Activated CD4-positive, alpha-beta T cell treated with anti-CD3 and anti-CD28 coated beads, Interleukin-2, Interleukin-4, amounts not matched to agents 100 ng/mL and 50 ng/mL, durations not matched to agents 16 hours and 8 hours (primary cell): ENCODE results near the gene E2F4.

ENCODE experiments used
- DNase-seq: peaks from one replicate; pipeline ENCODE4 v3.0.0-alpha.2; 2020; ENCODE audit warnings: low spot score

The E2F4 gene, protein sequence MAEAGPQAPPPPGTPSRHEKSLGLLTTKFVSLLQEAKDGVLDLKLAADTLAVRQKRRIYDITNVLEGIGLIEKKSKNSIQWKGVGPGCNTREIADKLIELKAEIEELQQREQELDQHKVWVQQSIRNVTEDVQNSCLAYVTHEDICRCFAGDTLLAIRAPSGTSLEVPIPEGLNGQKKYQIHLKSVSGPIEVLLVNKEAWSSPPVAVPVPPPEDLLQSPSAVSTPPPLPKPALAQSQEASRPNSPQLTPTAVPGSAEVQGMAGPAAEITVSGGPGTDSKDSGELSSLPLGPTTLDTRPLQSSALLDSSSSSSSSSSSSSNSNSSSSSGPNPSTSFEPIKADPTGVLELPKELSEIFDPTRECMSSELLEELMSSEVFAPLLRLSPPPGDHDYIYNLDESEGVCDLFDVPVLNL

DNA sequence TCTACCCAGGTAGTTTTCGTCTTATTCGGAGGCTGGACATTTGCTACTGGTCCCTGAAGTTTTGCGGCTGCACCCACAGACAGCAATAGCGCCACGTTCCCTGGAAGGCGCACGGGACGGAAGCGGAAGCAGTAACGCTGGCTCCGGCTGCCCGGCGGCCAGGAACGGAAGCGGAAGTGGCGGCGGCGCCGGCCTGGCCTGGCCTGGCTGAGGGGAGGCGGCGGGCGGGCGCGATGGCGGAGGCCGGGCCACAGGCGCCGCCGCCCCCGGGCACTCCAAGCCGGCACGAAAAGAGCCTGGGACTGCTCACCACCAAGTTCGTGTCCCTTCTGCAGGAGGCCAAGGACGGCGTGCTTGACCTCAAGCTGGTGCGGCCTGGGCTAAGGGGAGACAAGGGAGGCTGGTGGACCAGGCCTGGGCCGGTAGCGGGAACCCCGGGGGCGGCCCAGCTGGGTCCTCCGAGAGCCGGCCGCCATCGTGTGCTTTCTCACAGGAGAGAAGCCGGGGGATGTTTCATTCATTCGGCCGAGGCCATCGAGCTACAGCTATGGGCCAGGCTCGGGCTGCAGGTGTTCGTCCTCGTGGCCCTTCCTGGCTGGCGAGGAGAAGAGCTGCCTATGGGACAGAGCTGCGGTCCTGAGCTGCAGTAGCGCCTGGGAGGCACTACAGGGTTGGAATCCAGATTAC is at the start of gene E2F4:
E2F4 (plus strand) TSS at position 161 of the 687 bp plus-strand sequence; CDS start at position 234, 73 bp downstream.
- peak; percentile 93 for DNase-seq

DNA sequence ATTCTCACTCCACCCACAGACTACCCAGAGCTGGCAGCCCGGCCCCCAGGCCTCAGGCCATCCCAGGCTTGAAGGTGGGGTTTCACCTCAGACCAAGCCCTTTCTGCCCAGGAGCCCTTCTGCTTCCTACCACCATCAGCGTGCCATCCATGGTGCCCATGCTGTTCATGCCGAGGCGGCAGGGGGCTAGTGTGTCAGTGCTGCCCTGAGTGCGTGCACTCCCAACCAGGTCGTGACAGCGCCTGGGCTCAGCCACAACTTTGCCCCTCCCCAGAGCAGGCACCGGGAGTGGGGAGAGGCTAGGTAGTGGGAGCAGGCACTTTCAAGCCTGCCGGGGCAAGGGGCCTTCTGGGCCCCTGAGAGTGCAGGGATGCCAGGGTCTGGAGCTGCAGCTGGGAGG is 49.6 kb upstream of the E2F4 start:
- DNase-seq = no peak

GRCh38 chr16:67144943-67145342 is 47.0 kb upstream of the E2F4 start:
- DNase-seq = no peak

GRCh38 chr16:67145746-67146145 is 46.2 kb upstream of the E2F4 start:
- DNase-seq = no peak

DNA sequence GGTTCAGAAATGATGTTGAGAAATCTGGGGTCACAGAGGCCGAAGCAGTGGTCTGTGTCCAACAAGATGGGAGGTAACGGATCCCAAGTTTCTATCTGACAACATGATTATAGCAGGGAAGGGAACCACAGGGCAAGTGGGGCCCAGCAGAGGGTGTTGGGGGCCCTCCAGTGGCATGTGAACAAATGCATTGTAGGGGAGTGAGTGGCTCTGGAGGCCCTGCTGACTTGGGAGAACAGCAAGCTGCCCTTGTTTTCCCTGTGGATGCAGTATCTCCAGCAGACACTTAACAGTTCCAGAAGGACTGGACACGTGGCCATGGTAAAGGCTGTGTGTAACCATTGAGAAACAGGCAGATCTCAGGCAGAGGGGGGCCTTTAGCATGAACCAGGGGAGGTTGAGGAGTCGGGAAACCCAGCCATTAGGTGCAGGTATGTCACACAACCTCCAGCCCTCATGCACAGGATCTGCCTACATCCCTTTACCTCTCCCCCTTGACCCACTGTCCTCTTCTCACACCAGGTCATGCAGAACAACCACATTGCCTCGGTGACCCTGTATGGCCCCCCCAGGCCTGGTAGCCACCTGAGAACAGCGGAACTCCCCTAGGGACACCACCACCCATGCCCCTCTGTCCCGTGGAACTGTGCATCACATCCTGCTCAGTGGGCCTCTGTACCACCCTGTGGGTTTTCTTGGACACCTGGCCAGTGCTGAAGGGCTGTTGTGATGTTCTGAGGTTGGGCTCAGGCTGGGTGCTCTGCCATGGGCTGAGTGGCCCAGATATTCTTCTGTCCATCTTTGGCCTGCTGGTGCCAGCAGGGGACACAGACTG is 45.2 kb upstream of the E2F4 start:
- no peak for DNase-seq

DNA sequence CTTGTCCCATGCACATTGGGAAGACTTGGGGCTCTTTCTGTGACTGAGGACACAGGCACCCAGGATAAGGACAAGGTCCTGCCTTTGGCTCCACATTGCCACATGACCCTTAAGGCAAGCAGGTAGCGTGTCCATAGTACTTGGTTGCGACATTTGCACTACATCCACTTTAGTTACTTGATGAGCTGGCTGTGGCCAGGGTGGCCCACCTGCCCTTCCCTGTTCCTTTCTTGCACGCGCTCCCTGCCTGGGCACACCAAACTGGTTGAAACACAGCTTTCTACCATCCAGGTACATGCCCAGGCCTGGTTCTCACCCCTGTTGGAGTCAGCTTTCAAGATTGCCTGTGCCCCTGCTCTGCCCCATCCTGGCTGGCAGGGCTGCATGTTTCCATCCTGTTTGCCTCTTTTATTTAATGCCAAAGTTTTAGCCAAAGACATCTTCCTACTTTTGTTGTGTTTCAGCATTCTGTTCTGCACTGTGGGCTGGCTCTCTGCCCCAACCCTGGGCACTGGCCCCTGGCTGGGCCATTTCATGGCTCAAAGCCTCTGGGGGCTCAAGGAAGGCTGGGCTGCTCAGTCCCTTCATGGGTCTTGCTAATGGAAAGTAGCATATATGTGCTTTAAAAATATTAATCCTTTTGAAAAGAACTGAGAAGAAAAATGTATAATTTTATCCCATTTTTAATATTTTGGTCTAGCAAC is 44.4 kb upstream of the E2F4 start:
- DNase-seq = no peak

DNA sequence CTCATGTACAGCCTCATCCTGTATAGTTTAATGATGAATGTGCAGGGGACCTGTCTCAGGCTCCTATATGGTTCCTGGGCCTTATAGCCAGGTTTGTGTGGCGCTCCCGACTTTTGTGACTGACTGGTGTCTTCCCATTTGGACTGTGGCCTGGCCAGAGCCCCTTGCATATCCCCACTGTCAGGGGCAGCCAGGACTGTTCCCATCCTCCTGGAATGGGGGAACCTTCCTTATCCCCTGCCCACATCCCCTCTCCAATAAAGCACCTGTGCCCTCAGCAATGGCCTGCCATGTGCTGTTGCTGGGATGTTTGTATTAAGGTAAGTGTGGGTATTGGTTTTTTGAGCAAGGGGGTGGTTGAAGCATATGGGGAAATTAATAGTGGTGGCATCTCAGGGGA is 43.7 kb upstream of the E2F4 start:
- no peak for DNase-seq

GRCh38 chr16:67148656-67149275 is 43.2 kb upstream of the E2F4 start:
- DNase-seq = no peak

GRCh38 chr16:67149276-67150046 is 42.5 kb upstream of the E2F4 start:
- DNase-seq = no peak

- DNase-seq = peak; percentile 48
These were observed 41.7 kb upstream of the E2F4 start for GRCh38 chr16:67150047-67150832.

DNA sequence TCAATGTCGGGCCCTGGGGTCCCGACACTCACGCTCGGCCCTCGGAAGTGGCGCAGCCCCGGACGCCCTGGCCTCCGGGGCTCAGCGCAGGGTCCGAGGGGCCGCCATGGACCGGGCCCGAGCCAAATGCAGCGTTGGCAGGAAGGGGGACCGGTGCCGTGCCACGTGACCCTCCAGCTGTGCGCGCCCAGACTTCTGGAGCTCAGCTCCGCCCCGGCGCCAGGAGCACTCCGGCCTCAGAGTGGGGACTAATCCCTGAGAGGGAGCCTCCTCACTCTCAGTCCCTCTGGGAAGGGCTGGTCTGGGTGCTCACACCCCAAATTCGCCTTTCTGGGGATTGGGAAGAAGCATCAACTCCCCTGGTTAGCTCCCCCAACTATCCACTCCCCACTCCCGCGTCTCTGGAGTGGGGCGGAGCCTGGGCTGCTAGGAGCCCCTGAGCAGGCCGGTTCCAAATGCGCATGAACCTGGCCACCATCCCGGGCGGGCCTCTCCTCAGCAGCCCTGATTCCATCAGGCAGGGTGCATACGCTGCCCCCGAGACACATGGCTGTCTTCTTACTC is 41.0 kb upstream of the E2F4 start, which contains the start of gene B3GNT9:
B3GNT9 (minus strand) TSS at position 166 of the 564 bp plus-strand sequence. CDS start 513 bp downstream, outside the sequence.
- peak; percentile 36 for DNase-seq

GRCh38 chr16:67151431-67152097 is 40.4 kb upstream of the E2F4 start:
- DNase-seq = no peak

DNA sequence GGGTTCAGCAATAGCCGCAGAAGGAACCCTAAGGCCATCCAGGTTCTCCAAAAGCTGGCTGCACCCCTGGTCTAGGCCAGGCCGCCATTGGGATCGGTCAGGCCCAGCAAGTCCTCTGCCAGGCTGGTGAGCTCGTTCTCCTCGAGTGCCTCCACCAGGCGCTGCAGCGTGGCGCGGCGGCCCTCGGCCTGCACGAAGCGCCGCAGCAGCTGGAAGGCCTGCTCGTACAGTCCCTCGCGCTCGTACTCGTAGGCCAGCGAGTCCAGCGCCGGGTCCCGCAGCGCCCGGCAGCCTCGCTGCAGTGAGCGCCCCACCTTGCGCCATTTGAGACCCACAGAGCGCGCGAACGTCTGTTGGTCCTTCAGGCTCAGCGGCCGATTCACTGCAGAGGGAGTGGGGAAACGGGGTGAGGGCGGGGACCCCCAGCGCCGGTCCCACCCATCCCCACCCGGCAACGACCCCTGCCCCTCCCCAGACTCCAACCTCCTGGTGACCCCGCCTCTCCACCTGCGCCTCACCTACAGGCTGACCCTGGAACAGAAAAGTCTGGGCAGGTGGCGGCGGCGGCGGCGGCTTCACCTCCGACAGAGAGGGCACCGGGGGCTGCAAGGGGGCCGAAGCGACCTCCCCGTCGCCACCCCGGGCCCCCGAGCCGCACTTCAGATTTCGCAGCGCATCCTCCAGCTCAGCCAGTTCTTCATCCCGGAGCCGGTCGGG is 37.2 kb upstream of the E2F4 start:
- DNase-seq = no peak

DNA sequence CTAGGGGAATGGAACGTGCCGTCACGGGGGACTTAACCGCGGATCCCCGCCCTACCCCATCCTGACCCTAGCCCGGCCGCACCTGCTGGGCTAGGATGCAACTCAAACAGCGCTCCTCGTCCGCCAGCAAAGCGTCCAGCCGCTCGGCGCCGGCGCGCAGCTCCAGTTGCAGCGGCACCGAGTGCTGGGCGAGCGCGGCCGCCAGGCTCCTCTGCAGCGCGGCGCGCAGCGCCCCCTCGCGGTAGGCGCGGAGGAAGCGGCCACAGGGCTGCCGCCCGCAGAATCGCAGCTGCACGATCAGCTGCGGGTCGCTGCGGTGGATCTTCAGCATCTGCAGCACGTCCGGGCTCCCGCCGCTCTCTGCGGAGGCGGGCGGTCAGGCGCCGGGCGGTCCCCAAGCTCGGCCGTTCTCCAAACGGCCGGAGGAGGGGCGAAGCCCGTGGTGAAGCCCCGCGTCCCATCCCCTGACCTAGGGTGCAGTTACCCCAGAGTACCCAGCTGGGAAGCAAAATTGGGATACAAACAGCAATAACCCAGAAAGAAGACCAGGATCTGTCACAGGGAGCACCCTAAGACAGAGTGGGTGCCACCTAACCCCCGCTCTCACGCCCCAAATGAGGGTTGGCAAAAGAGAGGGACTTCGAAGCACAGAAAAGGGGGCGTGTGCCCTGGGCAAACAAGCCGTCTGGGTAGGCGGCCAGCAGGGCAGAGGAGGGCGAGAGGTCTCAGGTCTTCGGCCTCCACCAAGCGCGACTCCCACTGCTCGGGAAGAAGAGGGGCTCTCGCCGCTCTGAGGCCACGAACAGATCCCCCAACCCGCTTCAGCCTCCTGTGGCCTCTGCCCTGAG is 36.4 kb upstream of the E2F4 start:
- DNase-seq = peak; percentile 81

DNA sequence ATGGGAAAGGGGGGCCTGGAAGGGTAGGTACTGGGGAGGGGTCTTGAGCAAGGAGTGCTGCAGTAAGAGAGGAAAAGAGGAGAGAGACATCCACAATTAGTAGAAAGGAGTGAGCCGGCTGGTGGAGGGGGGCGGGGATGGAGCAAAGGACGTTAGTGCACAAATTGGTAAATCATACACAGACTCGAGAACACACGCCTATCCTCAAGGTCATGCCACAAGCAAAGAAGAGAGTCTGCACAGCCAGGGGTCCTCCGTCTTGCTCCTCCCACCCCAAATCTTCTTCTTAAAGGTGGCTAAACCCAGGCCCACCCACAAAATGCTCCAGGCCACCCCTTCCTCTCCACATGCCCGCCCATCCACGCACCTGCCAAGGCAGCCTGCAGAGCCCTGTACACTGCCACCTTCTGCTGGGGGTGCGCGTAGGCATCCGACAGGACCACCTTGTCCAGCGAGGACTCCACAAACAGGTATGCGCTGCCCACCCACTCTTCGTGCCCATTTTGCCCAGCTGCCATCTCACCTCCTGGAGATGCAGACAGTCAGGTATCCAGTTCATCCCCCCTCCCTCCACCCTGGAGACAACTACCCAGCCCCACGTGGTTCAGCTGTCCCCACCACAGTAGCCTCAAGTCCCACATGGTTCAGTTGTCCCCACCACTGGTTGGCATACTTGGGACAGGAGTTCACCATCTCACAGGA is 35.7 kb upstream of the E2F4 start:
- DNase-seq = no peak

GRCh38 chr16:67157106-67157748 is 34.7 kb upstream of the E2F4 start:
- no peak for DNase-seq
